Measurements from ENCODE around the gene TP53AIP1.

GRCh38 chr11:128924510-128925249 is 18.0 kb downstream of the TP53AIP1 start:
- no peak for TF ChIP-seq CTCF (IDR thresholded peaks at IDR 0.05)
- no peak for TF ChIP-seq POLR2A (IDR thresholded peaks at IDR 0.05)
